Stomach (tissue), 9 donors: ENCODE data around the gene SLC38A7. TPM values are rescaled to one million over a fixed set of nuclear protein-coding genes. Genes with fewer than 3 reads are reported as not detected.
"Not testable (repeated sequence)": the region's sequence is repeated elsewhere in the genome, so short reads cannot be mapped to it uniquely, and the experiment has no call there.

Experiments used
- DNase-seq, 2 donors: peaks; one replicate each; pipeline versions ENCODE4 v3.0.0 to v3.0.0-alpha.2; 2013 to 2019
- H3K27ac ChIP-seq, 5 donors: fragments of 200-600 bp in 4 of 5; sonication (generic) in 4 of 5; one replicate each; pipeline ENCODE4 v1.5.1; 2013 to 2019; ENCODE audit warnings: mild to moderate bottlenecking in 1 of 5, moderate library complexity in 1 of 5
- H3K27me3 ChIP-seq, 3 donors: fragments of 200-600 bp; sonication (generic); one replicate each; pipeline ENCODE4 v1.5.1; 2017 to 2019; ENCODE audit warnings: mixed run types in 1 of 3
- H3K36me3 ChIP-seq, 4 donors: fragments of 200-600 bp; sonication (generic); 1 replicate in 3 of 4; 2 replicates in 1 of 4; pipeline ENCODE4 v1.5.1; 2016 to 2019
- H3K4me1 ChIP-seq, 4 donors: fragments of 200-600 bp; sonication (generic); one replicate each; pipeline ENCODE4 v1.5.1; 2016 to 2019
- H3K4me3 ChIP-seq, 4 donors: fragments of 200-600 bp; sonication (generic) in 3 of 4; one replicate each; pipeline ENCODE4 v1.5.1; 2016 to 2019; ENCODE audit warnings: mild to moderate bottlenecking in 1 of 4
- H3K9me3 ChIP-seq, 4 donors: fragments of 200-600 bp; sonication (generic); one replicate each; pipeline ENCODE4 v1.5.1; 2016 to 2019
- CTCF ChIP-seq, 7 experiments: fragments of 450-650 bp in 4 of 7; fragments of 200-600 bp in 3 of 7; sonication (generic) in 3 of 7; IDR thresholded peaks; one replicate each; pipeline ENCODE4 v1.5.1; 2016 to 2019; ENCODE audit warnings: antibody characterized with exemption in 7 of 7, control low read depth in 2 of 7, mild to moderate bottlenecking in 1 of 7
- EP300 ChIP-seq: sonication (generic); formaldehyde crosslinking; IDR thresholded peaks from one replicate; pipeline ENCODE4 v1.6.1; 2017; ENCODE audit warnings: antibody characterized with exemption
- POLR2A ChIP-seq, 4 donors: fragments of 450-650 bp; IDR thresholded peaks; one replicate each; pipeline ENCODE4 v1.6.1; 2016; ENCODE audit warnings: antibody characterized with exemption in 4 of 4, control low read depth in 2 of 4, mild to moderate bottlenecking in 1 of 4, moderate library complexity in 1 of 4
- POLR2AphosphoS5 ChIP-seq, 3 donors: sonication (generic); formaldehyde crosslinking; IDR thresholded peaks; one replicate each; pipeline ENCODE4 v1.6.1; 2016; ENCODE audit warnings: antibody characterized with exemption in 3 of 3
- WGBS, 5 donors: extraction: QIAGEN DNeasy Blood & Tissue Kit in 3 of 5; methylation state at CpG; one replicate each; pipeline versions ENCODE4 v1.1.5 to v1.1.7; 2013 to 2018; 5-methylcytosine and 5-hydroxymethylcytosine counted together
- intact Hi-C: fragments of 100-400 bp; cut with DNase I; formaldehyde crosslinking; loops from one replicate; pipeline ENCODE4 v1.15.1; 2023; ENCODE audit warnings: low total_unique reads
- polyA plus RNA-seq, 3 donors: library from polyadenylated mRNA; stranded (reverse); fragments of 200-250 nt; gene quantifications; one replicate each; pipeline ENCODE4 v1.2.3, GENCODE V29; 2013
- total RNA-seq, 5 donors: library from RNA; depleted of rRNA; stranded (reverse); fragments of >200 nt; gene quantifications; one replicate each; pipeline versions ENCODE4 v1.1.0 to v1.2.3, GENCODE V29; 2014 to 2016
- donor health status: healthy with polysubstance abuse.
- donor health status: Bipolar disorder and iron deficiency.
- donor health status: healthy.

The SLC38A7 gene
- total and polyA plus RNA-seq, 8 donors: 0.87 to 35.6 (median 6.0) TPM

GRCh38 chr16:58639230-58639629 lies 45.3 kb downstream of the SLC38A7 start:
- TF ChIP-seq CTCF (IDR thresholded peaks at IDR 0.05) (no peak), POLR2AphosphoS5 (IDR thresholded peaks at IDR 0.05) (no peak), EP300 (no peak), POLR2A (IDR thresholded peaks at IDR 0.05) (no peak)
- H3K27ac ChIP-seq: no peak overlapping the region
- intact Hi-C loops: no loop called here
- H3K9me3 ChIP-seq: no peaks in the 10 kb centered on the region
- H3K4me3 ChIP-seq: no peak overlapping the region
- H3K4me1 ChIP-seq: peaks cover 0 to 4% (median 0%) of the 10 kb centered on the region in 4 donors
- DNase-seq: no peak
- H3K27me3 ChIP-seq: no peaks in the 10 kb centered on the region
- H3K36me3 ChIP-seq: no peaks in the 10 kb centered on the region
- WGBS, 5 donors: 70 to 89% (median 80%) methylated on average over 3 to 4 of the region's 4 CpGs

GRCh38 chr16:58638148-58639036 lies 46.2 kb downstream of the SLC38A7 start:
- DNase-seq: peak; percentile 45 to 56
- H3K9me3 ChIP-seq: no peaks in the 10 kb centered on the region
- WGBS, 5 donors: 42 to 54% (median 52%) methylated on average over 8 of the region's 8 CpGs
- H3K4me1 ChIP-seq: peaks cover 0 to 4% (median 0%) of the 10 kb centered on the region in 4 donors
- H3K27ac ChIP-seq: no peak overlapping the region
- no peaks in the 10 kb centered on the region for H3K27me3 ChIP-seq
- H3K36me3 ChIP-seq: no peaks in the 10 kb centered on the region
- intact Hi-C loops: no loop called here
- no peak for TF ChIP-seq POLR2A (IDR thresholded peaks at IDR 0.05)
- no peak for TF ChIP-seq POLR2AphosphoS5 (IDR thresholded peaks at IDR 0.05)
- peak in 1 of 7 experiments; percentile 33 for TF ChIP-seq CTCF (IDR thresholded peaks at IDR 0.05)
- no peak for TF ChIP-seq EP300
- no peak overlapping the region for H3K4me3 ChIP-seq

GRCh38 chr16:58637021-58637420 lies 47.5 kb downstream of the SLC38A7 start:
- H3K4me1 ChIP-seq, DNase-seq, intact Hi-C loops, H3K4me3 ChIP-seq, H3K36me3 ChIP-seq, H3K9me3 ChIP-seq, H3K27me3 ChIP-seq, H3K27ac ChIP-seq: not testable (repeated sequence)
- 94 to 99% (median 98%) methylated on average over 6 of the region's 6 CpGs for WGBS, 5 donors

- Histone ChIP-seq H3K27ac (no peak overlapping the region), H3K4me3 (no peak overlapping the region), H3K4me1 (peaks cover 0 to 4% (median 0%) of the 10 kb centered on the region in 4 donors), H3K36me3 (no peaks in the 10 kb centered on the region), H3K27me3 (no peaks in the 10 kb centered on the region), H3K9me3 (no peaks in the 10 kb centered on the region)
- TF ChIP-seq POLR2A (IDR thresholded peaks at IDR 0.05) (no peak), CTCF (IDR thresholded peaks at IDR 0.05) (no peak), POLR2AphosphoS5 (IDR thresholded peaks at IDR 0.05) (no peak), EP300 (no peak)
- intact Hi-C loops: no loop called here
- 74 to 87% (median 84%) methylated on average over 4 of the region's 4 CpGs for WGBS, 5 donors
- DNase-seq: no peak
Measured at GRCh38 chr16:58636466-58636865, 48.1 kb downstream of the SLC38A7 start.

GRCh38 chr16:58635502-58635901 lies 49.1 kb downstream of the SLC38A7 start:
- TF ChIP-seq EP300: no peak
- TF ChIP-seq POLR2AphosphoS5 (IDR thresholded peaks at IDR 0.05): no peak
- no peak for TF ChIP-seq CTCF (IDR thresholded peaks at IDR 0.05)
- TF ChIP-seq POLR2A (IDR thresholded peaks at IDR 0.05): no peak
- 85 to 92% (median 89%) methylated on average over 4 of the region's 4 CpGs for WGBS, 5 donors

More at GRCh38 chr16:58635502-58635901, 49.1 kb downstream of the SLC38A7 start:
- DNase-seq: no peak
- no peaks in the 10 kb centered on the region for H3K9me3 ChIP-seq
- no peak overlapping the region for H3K27ac ChIP-seq
- H3K27me3 ChIP-seq: no peaks in the 10 kb centered on the region
- H3K36me3 ChIP-seq: no peaks in the 10 kb centered on the region
- peaks cover 0 to 8% (median 2%) of the 10 kb centered on the region in 4 donors for H3K4me1 ChIP-seq
- no peak overlapping the region for H3K4me3 ChIP-seq
- intact Hi-C loops: no loop called here
